GM23338 (cell line): ENCODE data around the gene KCNH8. TPM values are rescaled to one million over a fixed set of nuclear protein-coding genes. Genes with fewer than 3 reads are reported as not detected.

ENCODE experiments used
- ATAC-seq: fragments of 200-7000 bp; cut with Tn5 transposase; 3 replicates; pipeline ENCODE4 v1.9.1; 2020
- DNase-seq: peaks from one replicate; pipeline ENCODE4 v3.0.0-alpha.2; 2015; ENCODE audit warnings: low spot score
- H2AFZ ChIP-seq: fragments of 200-600 bp; sonication (generic); 2 replicates; pipeline ENCODE4 v1.8.0; 2016; ENCODE audit warnings: antibody characterized with exemption, mild to moderate bottlenecking, moderate library complexity
- H3F3A ChIP-seq: fragments of 200-600 bp; sonication (generic); replicated peaks from 2 replicates; pipeline ENCODE4 v1.8.0; 2017; ENCODE audit warnings: antibody characterized with exemption, mixed run types, low read depth
- H3K27ac ChIP-seq: fragments of 200-600 bp; sonication (generic); 2 replicates; pipeline ENCODE4 v1.6.1; 2016; ENCODE audit warnings: low read depth
- H3K27me3 ChIP-seq: fragments of 200-600 bp; sonication (generic); 2 replicates; pipeline ENCODE4 v1.8.0; 2016; ENCODE audit warnings: mild to moderate bottlenecking, mixed run types, moderate library complexity; ENCODE audit not compliant: insufficient read depth
- H3K36me3 ChIP-seq: fragments of 200-600 bp; sonication (generic); 2 replicates; pipeline ENCODE4 v1.8.0; 2016; ENCODE audit warnings: mild to moderate bottlenecking; ENCODE audit not compliant: insufficient read depth
- H3K4me1 ChIP-seq: fragments of 200-600 bp; sonication (generic); 2 replicates; pipeline ENCODE4 v1.8.0; 2016; ENCODE audit warnings: mild to moderate bottlenecking, moderate library complexity; ENCODE audit not compliant: insufficient read depth
- H3K4me2 ChIP-seq: fragments of 200-600 bp; sonication (generic); 2 replicates; pipeline ENCODE4 v1.7.1; 2017; ENCODE audit warnings: mixed run types
- H3K4me3 ChIP-seq: fragments of 200-600 bp; sonication (generic); 2 replicates; pipeline ENCODE4 v1.6.1; 2016; ENCODE audit warnings: mixed run types
- H3K79me2 ChIP-seq: fragments of 200-600 bp; sonication (generic); replicated peaks from 2 replicates; pipeline ENCODE4 v1.8.0; 2017; ENCODE audit warnings: mild to moderate bottlenecking; ENCODE audit not compliant: insufficient read depth
- H3K9me2 ChIP-seq: fragments of 200-600 bp; sonication (generic); 2 replicates; pipeline ENCODE4 v1.8.0; 2017; ENCODE audit not compliant: insufficient read depth
- H4K20me1 ChIP-seq: fragments of 200-600 bp; sonication (generic); replicated peaks from 2 replicates; pipeline ENCODE4 v1.8.0; 2017; ENCODE audit warnings: mild to moderate bottlenecking; ENCODE audit not compliant: insufficient read depth
- H3K27ac Mint-ChIP-seq: 2 replicates; pipeline ENCODE4 v1.8.0; 2020; ENCODE audit warnings: inconsistent platforms, mild to moderate bottlenecking, moderate library complexity, mixed read lengths
- H3K27me3 Mint-ChIP-seq: 3 replicates; pipeline ENCODE4 v1.8.0; 2022; ENCODE audit warnings: low read depth, mild to moderate bottlenecking, moderate library complexity, mixed read lengths, inconsistent platforms; ENCODE audit not compliant: insufficient read depth, poor library complexity
- H3K36me3 Mint-ChIP-seq: 3 replicates; pipeline ENCODE4 v1.8.0; 2021; ENCODE audit warnings: low read depth, mild to moderate bottlenecking, inconsistent platforms, moderate library complexity, mixed read lengths
- H3K4me1 Mint-ChIP-seq: 3 replicates; pipeline ENCODE4 v1.8.0; 2020; ENCODE audit warnings: mild to moderate bottlenecking, inconsistent platforms, mixed read lengths
- H3K4me3 Mint-ChIP-seq: 3 replicates; pipeline ENCODE4 v1.8.0; 2021; ENCODE audit warnings: moderate library complexity, mild to moderate bottlenecking, inconsistent platforms, mixed read lengths
- H3K9me3 Mint-ChIP-seq: 3 replicates; pipeline ENCODE4 v1.8.0; 2020; ENCODE audit warnings: moderate library complexity, mild to moderate bottlenecking, inconsistent platforms, mixed read lengths
- EZH2 ChIP-seq: fragments of 200-600 bp; sonication (generic); IDR thresholded peaks from one replicate; pipeline ENCODE4 v1.8.0; 2017; ENCODE audit warnings: antibody characterized with exemption, mild to moderate bottlenecking, low read depth; ENCODE audit not compliant: unreplicated experiment
- EZH2phosphoT487 ChIP-seq: fragments of 200-600 bp; sonication (generic); IDR thresholded peaks from one replicate; pipeline ENCODE4 v1.8.1; 2018; ENCODE audit warnings: antibody characterized with exemption; ENCODE audit not compliant: unreplicated experiment
- NANOG ChIP-seq: IDR thresholded peaks from 2 replicates; pipeline ENCODE4 v1.6.1; 2016; ENCODE audit warnings: antibody characterized with exemption, borderline replicate concordance
- STAT1 ChIP-seq: IDR thresholded peaks from one replicate; pipeline ENCODE4 v1.6.1; 2016; ENCODE audit warnings: antibody characterized with exemption; ENCODE audit not compliant: unreplicated experiment
- ZNF331 ChIP-seq: fragments of 250-450 bp; sonication (Bioruptor Pico); IDR thresholded peaks from 2 replicates; pipeline ENCODE4 v1.5.0; 2020; ENCODE audit warnings: low read depth, mild to moderate bottlenecking, moderate library complexity
- polyA plus RNA-seq: library from polyadenylated mRNA; unstranded; fragments of >200 nt; fragmentation: Nextera tagmentation; extraction: Ambion mirVana; gene quantifications from 2 replicates; pipeline ENCODE4 v1.2.1, GENCODE V29; 2016
- total RNA-seq: library from RNA; depleted of rRNA; stranded (reverse); fragments of >200 nt; shearing (Covaris generic); gene quantifications from 2 replicates; pipeline ENCODE4 v1.2.3, GENCODE V29; 2014
- TF ChIP-seq, protein P1 (sequence below): IDR thresholded peaks from 2 replicates; pipeline ENCODE4 v1.6.1; 2016; ENCODE audit warnings: antibody characterized with exemption
- TF ChIP-seq, protein P2 (sequence below): fragments of 250-450 bp; sonication (Bioruptor Pico); IDR thresholded peaks from 2 replicates; pipeline ENCODE4 v1.5.0; 2020; ENCODE audit warnings: mild to moderate bottlenecking, moderate library complexity
- TF ChIP-seq, protein P3 (sequence below), 2 experiments: fragments of 200-600 bp in 1 of 2; sonication (generic) in 1 of 2; conservative IDR thresholded peaks; 2 replicates each; pipeline versions ENCODE4 v1.5.1 to v1.6.1; 2016 to 2017; ENCODE audit warnings: antibody characterized with exemption in 2 of 2, low read depth in 2 of 2, mild to moderate bottlenecking in 2 of 2, moderate library complexity in 1 of 2

The KCNH8 gene
- total and polyA plus RNA-seq, 2 experiments from 2014 or later, result 1.3 to 3.4 TPM

DNA sequence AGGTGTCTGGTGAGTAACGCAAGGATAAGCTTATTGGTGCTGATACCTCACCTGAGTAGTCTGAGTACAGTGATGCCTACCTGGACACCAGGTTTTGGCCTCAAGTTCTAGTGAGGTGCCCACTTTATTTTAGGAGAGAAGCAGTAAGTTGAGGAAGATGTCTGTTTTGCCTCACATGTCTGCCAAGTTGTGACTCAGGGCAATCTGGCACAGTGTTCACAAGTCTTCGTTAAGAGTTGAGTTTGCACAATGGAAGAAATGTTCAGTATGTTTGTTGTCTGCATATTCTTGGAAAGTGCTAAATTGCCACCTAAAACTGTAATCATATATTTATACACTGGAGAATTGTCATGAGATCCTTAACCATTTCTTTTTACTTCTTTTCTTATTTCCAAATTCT is 122.2 kb downstream of the KCNH8 start:
- H3K9me2 ChIP-seq, result peaks cover 10% of the 10 kb centered on the region; the same call in 1 of the 2 replicates
- no peaks in the 10 kb centered on the region for H4K20me1 ChIP-seq
- H3K27ac ChIP-seq, result no peak overlapping the region
- Mint-ChIP-seq H3K27ac (no peak overlapping the region), H3K4me1 (peaks cover 40% of the 10 kb centered on the region), H3K27me3 (no peaks in the 10 kb centered on the region), H3K4me3 (no peak overlapping the region), H3K9me3 (no peaks in the 10 kb centered on the region), H3K36me3 (no peaks in the 10 kb centered on the region)
- no peak overlapping the region for H3K4me2 ChIP-seq
- H3K4me3 ChIP-seq, result no peak overlapping the region
- ATAC-seq, result no peak
- H3K79me2 ChIP-seq, result no peaks in the 10 kb centered on the region
- no peaks in the 10 kb centered on the region for H3F3A ChIP-seq
- no peaks in the 10 kb centered on the region for H3K36me3 ChIP-seq
- H2AFZ ChIP-seq, result no peak overlapping the region
- H3K4me1 ChIP-seq, result peaks cover 31% of the 10 kb centered on the region
- no peaks in the 10 kb centered on the region for H3K27me3 ChIP-seq
- no peak for DNase-seq
- no peak for TF ChIP-seq EZH2
- TF ChIP-seq, protein P1, sequence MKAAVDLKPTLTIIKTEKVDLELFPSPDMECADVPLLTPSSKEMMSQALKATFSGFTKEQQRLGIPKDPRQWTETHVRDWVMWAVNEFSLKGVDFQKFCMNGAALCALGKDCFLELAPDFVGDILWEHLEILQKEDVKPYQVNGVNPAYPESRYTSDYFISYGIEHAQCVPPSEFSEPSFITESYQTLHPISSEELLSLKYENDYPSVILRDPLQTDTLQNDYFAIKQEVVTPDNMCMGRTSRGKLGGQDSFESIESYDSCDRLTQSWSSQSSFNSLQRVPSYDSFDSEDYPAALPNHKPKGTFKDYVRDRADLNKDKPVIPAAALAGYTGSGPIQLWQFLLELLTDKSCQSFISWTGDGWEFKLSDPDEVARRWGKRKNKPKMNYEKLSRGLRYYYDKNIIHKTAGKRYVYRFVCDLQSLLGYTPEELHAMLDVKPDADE, result no peak

DNA sequence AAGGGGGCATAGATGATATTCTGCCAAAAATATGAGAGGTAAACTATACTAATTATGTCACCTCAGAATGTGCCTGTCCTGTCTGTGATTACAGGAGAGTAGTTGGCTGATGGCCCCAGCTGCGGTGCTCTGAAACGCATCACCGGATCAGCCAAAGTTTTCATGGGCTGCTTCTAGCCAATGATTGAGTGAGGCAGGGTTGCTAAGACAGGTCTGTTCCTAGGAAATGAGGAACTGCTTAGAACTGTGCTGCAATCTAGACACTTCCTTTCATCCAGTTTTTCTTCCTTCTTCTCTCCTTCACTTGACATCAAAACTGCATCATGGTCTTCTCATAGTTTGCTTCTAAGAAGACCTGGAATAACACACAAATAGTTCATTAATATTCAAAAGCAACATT is 124.0 kb downstream of the KCNH8 start:
- ATAC-seq (no peak), DNase-seq (no peak)
- Mint-ChIP-seq H3K9me3 (no peaks in the 10 kb centered on the region), H3K36me3 (no peaks in the 10 kb centered on the region), H3K27ac (no peak overlapping the region), H3K4me3 (no peak overlapping the region), H3K4me1 (peaks cover 29% of the 10 kb centered on the region), H3K27me3 (no peaks in the 10 kb centered on the region)
- Histone ChIP-seq H3K4me3 (no peak overlapping the region), H3F3A (no peaks in the 10 kb centered on the region), H3K27ac (no peak overlapping the region), H3K4me2 (no peak overlapping the region), H3K4me1 (peaks cover 24% of the 10 kb centered on the region), H2AFZ (no peak overlapping the region), H3K27me3 (no peaks in the 10 kb centered on the region), H3K79me2 (no peaks in the 10 kb centered on the region), H4K20me1 (no peaks in the 10 kb centered on the region), H3K9me2 (peaks cover 10% of the 10 kb centered on the region; the same call in 1 of the 2 replicates), H3K36me3 (no peaks in the 10 kb centered on the region)
- TF ChIP-seq, protein P2, sequence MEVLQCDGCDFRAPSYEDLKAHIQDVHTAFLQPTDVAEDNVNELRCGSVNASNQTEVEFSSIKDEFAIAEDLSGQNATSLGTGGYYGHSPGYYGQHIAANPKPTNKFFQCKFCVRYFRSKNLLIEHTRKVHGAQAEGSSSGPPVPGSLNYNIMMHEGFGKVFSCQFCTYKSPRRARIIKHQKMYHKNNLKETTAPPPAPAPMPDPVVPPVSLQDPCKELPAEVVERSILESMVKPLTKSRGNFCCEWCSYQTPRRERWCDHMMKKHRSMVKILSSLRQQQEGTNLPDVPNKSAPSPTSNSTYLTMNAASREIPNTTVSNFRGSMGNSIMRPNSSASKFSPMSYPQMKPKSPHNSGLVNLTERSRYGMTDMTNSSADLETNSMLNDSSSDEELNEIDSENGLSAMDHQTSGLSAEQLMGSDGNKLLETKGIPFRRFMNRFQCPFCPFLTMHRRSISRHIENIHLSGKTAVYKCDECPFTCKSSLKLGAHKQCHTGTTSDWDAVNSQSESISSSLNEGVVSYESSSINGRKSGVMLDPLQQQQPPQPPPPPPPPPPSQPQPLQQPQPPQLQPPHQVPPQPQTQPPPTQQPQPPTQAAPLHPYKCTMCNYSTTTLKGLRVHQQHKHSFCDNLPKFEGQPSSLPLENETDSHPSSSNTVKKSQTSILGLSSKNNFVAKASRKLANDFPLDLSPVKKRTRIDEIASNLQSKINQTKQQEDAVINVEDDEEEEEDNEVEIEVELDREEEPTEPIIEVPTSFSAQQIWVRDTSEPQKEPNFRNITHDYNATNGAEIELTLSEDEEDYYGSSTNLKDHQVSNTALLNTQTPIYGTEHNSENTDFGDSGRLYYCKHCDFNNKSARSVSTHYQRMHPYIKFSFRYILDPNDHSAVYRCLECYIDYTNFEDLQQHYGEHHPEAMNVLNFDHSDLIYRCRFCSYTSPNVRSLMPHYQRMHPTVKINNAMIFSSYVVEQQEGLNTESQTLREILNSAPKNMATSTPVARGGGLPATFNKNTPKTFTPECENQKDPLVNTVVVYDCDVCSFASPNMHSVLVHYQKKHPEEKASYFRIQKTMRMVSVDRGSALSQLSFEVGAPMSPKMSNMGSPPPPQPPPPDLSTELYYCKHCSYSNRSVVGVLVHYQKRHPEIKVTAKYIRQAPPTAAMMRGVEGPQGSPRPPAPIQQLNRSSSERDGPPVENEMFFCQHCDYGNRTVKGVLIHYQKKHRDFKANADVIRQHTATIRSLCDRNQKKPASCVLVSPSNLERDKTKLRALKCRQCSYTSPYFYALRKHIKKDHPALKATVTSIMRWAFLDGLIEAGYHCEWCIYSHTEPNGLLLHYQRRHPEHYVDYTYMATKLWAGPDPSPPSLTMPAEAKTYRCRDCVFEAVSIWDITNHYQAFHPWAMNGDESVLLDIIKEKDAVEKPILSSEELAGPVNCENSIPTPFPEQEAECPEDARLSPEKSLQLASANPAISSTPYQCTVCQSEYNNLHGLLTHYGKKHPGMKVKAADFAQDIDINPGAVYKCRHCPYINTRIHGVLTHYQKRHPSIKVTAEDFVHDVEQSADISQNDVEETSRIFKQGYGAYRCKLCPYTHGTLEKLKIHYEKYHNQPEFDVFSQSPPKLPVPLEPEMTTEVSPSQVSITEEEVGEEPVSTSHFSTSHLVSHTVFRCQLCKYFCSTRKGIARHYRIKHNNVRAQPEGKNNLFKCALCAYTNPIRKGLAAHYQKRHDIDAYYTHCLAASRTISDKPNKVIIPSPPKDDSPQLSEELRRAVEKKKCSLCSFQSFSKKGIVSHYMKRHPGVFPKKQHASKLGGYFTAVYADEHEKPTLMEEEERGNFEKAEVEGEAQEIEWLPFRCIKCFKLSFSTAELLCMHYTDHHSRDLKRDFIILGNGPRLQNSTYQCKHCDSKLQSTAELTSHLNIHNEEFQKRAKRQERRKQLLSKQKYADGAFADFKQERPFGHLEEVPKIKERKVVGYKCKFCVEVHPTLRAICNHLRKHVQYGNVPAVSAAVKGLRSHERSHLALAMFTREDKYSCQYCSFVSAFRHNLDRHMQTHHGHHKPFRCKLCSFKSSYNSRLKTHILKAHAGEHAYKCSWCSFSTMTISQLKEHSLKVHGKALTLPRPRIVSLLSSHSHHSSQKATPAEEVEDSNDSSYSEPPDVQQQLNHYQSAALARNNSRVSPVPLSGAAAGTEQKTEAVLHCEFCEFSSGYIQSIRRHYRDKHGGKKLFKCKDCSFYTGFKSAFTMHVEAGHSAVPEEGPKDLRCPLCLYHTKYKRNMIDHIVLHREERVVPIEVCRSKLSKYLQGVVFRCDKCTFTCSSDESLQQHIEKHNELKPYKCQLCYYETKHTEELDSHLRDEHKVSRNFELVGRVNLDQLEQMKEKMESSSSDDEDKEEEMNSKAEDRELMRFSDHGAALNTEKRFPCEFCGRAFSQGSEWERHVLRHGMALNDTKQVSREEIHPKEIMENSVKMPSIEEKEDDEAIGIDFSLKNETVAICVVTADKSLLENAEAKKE (CRISPR knock-in tag), result no peak
- no peak for TF ChIP-seq ZNF331 (CRISPR knock-in tag)
- TF ChIP-seq, protein P3, sequence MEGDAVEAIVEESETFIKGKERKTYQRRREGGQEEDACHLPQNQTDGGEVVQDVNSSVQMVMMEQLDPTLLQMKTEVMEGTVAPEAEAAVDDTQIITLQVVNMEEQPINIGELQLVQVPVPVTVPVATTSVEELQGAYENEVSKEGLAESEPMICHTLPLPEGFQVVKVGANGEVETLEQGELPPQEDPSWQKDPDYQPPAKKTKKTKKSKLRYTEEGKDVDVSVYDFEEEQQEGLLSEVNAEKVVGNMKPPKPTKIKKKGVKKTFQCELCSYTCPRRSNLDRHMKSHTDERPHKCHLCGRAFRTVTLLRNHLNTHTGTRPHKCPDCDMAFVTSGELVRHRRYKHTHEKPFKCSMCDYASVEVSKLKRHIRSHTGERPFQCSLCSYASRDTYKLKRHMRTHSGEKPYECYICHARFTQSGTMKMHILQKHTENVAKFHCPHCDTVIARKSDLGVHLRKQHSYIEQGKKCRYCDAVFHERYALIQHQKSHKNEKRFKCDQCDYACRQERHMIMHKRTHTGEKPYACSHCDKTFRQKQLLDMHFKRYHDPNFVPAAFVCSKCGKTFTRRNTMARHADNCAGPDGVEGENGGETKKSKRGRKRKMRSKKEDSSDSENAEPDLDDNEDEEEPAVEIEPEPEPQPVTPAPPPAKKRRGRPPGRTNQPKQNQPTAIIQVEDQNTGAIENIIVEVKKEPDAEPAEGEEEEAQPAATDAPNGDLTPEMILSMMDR (conservative IDR thresholded peaks at IDR 0.05; ENCODE audit: low read depth in 2 of 2), result no peak
- TF ChIP-seq, protein P1, result no peak
- no peak for TF ChIP-seq EZH2phosphoT487
- TF ChIP-seq EZH2, result no peak
- no peak for TF ChIP-seq STAT1
- TF ChIP-seq NANOG, result no peak
